ENCODE data around the gene ROR2.
"Not testable (repeated sequence)": the region's sequence is repeated elsewhere in the genome, so short reads cannot be mapped to it uniquely, and the experiment has no call there.

Gene ROR2

DNA sequence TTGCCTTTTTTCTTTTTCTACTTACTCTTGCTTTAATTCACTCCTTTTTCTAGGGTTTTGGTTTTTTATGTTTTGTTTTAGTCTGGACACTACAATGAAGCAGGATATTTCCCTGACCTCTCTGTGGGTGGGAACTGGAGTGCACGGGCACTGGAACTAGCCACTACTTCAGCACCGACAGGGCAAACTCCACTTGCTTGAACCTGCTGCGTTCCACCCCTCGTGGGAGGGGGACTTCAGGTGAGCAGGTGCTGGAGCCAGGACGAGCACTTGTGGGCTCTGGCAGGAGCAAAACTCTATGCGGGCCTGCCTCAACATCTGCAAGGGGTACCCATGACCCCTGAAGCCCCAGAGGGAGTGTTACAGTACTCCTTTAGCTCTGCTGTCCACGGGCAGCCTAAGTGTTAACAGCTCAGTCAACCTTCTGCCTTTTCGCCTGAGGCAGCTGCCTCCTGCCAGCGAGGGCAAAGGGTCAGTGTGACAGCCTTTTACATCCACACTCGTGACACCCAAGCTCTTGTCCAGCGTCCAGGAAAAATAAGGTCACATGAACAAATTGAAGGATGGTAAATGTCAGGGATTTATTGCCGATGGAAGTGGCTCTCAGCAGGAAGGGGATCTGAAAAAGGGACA, 382.3 kb downstream of the ROR2 start:
- FAIRE-seq, result no peak
- DNase-seq (ENCODE audit: extremely low spot score, insufficient read length, low read depth), result no peak

DNA sequence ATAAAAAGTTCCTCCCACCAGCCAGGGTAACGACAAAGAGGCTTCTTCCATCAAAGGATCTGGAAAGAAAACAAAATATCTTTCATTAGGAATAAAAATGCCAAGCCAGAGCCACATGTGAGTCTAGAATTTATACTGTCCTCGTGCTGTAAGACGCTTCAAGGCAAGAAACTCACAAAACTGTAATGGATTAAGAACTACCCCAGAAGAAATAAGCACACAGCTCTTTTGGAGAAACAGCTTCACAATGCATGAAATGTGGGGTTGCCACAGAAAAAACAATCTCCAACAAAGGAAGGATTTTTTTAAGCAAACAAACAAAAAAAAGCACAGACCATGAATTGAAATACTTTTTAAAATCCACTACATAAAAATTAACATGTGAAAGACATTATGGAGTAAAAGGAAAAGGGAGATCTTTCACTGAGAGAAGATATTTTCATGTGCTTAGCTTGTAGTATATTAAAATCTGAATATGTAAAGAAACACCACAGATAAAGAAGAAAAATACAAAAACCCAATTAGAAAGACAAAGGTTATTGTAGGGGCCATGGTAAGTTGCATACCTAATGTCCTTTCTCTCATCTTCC, 385.9 kb downstream of the ROR2 start:
- no peak for FAIRE-seq
- DNase-seq (ENCODE audit: extremely low spot score, insufficient read length, low read depth), result no peak

DNA sequence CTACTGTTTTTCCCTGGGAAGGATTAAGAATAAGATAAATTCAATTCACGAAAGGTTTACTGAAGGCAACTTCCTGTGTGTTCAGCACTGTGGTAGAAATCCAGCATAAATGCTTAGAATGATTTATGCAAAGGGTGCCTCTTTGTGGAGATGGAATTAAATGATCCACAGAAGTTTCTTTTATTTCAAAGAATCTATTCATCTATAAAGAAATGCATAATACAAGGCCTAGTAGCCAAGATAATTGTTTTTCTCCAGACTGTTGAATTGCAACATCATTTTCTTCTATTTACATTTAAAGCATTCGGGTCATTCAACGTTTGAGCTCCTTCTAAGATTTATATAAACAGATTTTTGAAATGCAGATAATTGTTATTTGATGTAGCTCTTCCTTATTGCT, 387.6 kb downstream of the ROR2 start:
- FAIRE-seq, result no peak
- DNase-seq (ENCODE audit: extremely low spot score, insufficient read length, low read depth), result no peak

DNA sequence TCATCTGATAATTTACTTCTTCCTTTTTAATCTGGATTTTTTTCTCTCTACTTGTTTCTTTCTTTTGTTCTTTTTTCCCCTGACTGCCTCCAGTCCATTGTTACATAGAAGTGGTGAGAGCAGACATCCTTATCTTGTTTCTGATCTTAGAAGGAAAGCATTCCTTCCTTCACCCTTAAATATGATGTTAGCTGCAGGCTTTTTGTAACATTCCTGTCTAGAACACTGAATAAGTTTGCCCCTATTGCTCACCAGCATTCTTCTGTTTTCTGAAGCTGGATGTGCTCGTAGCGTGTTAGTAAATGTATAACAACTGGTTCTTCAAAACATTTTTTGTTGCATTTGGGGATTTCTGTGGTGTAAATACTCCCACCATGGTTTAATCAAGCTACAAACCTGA, 389.7 kb downstream of the ROR2 start:
- FAIRE-seq (no peak), DNase-seq (ENCODE audit: extremely low spot score, insufficient read length, low read depth) (no peak)

DNA sequence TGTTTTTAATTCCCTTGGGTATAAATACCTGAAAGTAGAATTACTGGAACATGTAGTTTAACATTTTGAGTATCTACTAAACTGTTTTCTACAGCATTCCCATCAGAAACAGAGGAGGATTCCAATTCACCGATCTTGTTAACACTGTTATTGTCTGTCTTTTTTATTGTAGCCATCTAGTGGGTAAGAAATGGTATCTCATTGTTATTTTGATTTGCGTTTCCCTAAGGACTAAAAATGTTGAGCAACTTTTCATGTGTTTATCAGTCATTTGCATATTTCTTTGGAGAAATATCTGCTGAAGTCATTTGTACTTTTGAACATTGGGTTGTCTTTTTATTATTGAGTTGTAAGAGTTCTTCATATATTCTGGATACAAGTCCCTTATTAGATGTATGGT, 391.1 kb downstream of the ROR2 start:
- FAIRE-seq (no peak), DNase-seq (ENCODE audit: extremely low spot score, insufficient read length, low read depth) (no peak)

DNA sequence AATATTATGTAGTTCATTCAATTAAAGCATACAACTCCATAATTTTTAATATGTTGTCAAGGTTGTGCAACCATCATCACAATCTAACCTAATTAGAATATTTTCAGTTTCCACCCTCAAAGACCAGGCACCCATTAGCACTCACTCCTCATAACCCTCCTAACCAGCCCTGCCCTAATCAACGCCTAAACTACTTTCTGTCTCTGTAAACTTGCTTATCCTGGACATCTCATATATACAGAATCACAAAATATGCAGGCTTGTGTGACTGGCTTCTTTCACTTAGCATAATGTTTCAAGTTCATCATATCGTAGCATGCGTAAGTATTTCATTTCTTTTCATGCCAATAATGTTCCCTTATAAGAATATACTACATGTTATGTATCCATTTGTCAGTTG, 391.6 kb downstream of the ROR2 start:
- FAIRE-seq (no peak), DNase-seq (ENCODE audit: extremely low spot score, insufficient read length, low read depth) (no peak)

DNA sequence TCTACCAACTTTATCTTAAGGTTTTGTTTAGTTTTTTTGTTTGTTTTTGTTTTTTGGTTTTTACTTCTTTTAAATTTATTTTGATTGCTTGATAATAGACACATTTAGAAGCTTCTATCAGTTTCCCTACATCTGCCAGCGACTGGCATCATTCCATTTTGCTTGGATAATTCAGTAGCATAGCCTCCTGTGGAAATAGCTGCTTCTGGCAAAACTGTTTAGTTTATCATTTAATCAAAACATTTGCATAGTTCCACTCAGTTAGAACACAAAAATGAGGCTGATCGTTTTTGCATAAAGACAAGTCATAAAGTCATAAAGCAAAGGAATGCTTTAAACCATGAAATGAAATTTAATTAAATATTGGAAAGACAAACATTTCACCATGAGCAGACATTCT, 392.7 kb downstream of the ROR2 start:
- FAIRE-seq, result no peak
- no peak for DNase-seq (ENCODE audit: extremely low spot score, insufficient read length, low read depth)

DNA sequence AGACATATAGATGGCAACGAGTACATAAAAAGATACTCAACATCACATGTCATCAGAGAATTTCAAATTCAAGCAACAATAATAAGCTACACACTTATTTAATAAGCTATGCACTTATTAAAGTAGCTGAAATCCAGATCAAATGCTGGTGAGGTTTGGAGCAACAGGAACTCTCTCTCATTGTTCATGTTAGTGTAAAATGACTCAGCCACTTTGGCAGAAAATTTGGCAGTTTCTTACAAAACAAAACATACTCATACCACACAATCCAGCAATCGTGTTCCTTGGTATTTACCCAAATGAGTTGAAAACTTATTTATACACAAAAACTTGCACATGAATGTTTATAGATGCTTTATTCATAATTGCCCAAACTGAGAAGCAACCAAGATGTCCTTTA, 394.9 kb downstream of the ROR2 start:
- DNase-seq (ENCODE audit: extremely low spot score, insufficient read length, low read depth), result no peak
- no peak for FAIRE-seq

DNA sequence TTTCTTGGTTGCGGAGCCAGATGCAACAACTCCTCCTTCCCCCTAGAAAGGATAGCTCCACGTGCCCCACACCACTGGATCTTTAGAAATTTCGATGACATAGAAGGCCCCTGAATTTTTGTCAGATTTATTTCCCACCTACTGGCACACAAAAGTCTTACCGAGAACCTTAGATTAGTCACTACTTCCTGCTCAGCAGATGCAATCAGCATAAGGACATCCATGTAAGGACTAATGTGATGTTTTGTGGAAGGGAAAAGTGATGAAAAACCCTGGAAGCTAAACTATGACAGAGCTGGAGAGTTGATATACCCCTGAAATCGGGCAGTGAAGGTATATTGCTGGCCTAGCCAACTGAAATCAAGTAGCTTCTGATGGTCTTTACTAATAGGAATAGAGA, 400.9 kb downstream of the ROR2 start:
- FAIRE-seq, result no peak
- no peak for DNase-seq (ENCODE audit: extremely low spot score, insufficient read length, low read depth)

DNA sequence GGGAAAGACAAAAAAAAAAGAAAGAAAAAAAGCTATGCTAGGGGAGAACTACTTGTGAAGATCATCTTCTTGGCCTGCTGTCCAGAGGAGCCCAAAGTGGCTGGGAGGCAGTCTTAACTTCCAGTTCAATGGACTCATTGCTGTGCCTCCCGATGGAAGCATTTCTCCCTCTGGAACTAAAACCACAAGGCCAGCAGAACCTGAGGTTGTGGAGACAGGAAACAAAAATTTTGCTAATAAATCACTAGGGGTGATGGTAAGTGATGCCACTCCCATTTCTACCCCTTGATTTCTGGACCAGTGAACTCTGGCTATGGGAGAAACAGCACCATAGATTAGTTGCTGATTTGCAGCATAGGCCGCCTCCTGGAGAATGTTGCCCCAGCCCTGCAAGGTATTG, 402.9 kb downstream of the ROR2 start:
- FAIRE-seq (no peak), DNase-seq (ENCODE audit: extremely low spot score, insufficient read length, low read depth) (no peak)

DNA sequence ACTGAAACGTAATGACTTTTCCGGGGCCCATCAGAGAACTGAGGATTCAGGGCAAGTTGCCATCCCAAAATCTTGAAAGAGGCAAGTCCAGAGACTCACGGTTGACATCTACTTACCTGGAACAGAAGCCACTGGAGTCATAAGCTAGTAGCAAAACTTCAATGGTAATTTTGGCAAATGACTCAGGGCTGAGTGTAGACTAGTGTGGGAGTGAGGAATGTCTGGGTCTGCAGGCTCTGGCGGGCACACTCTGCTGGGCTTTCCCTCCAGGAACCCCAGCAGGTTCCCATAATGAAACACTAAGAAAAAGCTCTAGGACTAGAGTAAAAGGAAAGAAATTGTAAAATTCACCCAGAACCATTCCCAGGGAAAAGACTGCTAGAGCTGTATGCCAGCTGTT, 403.5 kb downstream of the ROR2 start:
- DNase-seq (ENCODE audit: extremely low spot score, insufficient read length, low read depth) (no peak), FAIRE-seq (no peak)

DNA sequence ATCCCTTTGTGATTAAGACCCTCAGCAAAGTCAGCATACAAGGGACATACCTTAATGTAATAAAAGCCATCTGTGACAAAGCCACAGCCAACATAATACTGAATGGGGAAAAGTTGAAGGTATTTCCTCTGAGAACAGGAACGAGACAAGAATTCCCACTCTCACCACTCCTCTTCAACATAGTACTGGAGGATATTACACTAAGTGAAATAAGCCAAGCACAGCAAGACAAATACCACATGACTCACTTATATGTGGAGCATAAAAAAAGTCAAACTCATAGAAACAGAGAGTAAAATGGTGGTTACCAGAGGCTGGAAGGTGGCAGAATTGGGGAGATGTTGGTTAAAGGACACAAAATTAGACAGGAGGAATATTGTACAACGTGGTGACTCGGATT, 408.3 kb downstream of the ROR2 start:
- DNase-seq (ENCODE audit: extremely low spot score, insufficient read length, low read depth) (no peak), FAIRE-seq (no peak)

DNA sequence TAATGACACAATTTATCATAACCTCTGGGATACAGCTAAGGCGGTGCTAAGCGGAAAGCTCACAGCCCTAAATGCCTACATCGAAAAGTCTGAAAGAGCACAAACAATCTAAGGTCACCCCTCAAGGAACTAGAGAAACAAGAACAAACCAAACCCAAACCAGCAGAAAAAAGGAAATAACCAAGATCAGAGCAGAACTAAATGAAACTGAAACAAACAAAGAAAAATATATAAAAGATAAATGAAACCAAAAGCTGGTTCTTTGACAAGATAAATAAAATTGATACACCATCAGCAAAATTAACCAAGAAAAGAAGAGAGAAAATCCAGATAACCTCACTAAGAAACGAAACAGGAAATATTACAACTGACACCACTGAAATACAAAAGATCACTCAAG, 409.5 kb downstream of the ROR2 start:
- FAIRE-seq; DNase-seq (ENCODE audit: extremely low spot score, insufficient read length, low read depth): not testable (repeated sequence)

DNA sequence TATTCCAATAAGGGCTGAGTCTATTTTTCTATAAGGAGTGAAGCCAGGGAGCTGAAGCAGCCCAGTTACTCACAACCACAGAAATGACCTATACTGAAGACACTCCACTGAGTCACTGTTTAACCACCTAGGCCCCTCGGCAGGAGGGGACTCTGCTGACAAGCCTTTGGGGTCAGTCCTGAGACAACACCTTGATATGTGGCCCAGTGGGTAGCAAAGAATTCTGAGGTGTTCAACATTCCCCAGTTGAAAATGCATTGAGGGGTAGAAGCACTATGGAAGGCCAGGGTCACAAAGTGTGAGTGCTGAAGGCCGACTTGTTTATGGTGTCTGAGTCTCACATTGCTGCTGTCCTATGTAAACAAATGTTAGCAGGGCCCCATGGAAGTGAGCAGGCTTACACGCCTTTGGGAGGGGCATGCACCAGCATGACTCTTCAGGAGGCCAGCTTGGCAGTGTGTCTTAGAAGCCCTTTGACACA, 413.8 kb downstream of the ROR2 start:
- no peak for FAIRE-seq
- DNase-seq (ENCODE audit: extremely low spot score, insufficient read length, low read depth), result no peak

DNA sequence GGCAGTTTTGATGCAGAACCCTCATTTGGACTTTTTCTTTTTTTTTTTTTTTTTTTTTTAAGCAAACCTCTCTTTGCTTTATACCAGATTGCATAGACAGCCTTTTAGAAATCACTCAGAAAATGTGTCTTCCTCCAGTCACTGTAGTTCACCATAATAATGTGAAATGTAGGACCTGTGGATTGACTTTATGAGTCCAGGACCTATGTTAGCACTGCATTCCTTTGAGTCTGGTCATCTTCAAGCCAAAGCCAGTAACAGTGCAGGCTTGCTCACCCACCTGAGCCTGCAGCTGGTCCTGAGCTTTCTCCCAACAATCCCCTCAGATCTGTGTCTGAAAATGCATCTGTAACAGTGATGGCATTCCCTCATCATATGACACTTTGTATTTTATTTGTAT, 415.7 kb downstream of the ROR2 start:
- FAIRE-seq (no peak), DNase-seq (ENCODE audit: extremely low spot score, insufficient read length, low read depth) (no peak)

DNA sequence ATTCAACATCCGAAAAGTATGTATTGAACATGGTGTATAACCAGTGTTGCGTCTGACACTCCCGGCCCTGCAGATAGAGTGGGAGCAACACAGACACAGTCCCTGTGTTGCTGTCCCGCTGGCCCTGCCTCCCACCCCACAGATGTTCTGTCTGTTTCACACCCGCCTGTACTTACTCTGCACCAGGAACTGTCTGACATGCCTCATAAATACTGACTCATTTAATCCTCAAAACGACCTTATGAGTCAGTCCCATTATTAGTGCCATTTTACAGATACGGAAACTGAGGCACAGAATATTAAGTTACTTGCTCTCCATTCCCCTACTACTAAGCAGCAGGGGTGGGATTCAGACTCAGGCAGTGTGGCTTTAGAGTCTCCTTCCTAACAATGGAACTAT, 416.6 kb downstream of the ROR2 start:
- FAIRE-seq (no peak), DNase-seq (ENCODE audit: extremely low spot score, insufficient read length, low read depth) (no peak)

DNA sequence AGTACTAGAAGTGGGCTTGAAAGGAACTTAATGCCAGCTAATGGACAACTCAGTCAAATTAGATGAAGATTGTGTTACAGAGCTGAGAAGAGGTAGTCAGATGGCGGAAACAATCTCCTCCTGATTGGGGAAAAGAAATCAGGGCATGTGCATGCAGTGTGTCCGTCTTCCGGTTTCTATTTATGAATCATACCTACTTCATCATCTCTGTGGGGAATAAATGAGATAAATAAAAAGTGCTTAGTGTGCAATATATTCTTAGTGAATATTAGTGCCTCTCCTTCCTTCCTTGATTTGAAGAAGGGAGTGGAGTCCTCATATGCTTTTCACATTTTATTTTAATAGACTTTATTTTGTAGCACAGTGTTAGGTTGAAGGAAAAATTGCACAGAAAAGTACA, 417.7 kb downstream of the ROR2 start:
- DNase-seq (ENCODE audit: extremely low spot score, insufficient read length, low read depth) (no peak), FAIRE-seq (no peak)

DNA sequence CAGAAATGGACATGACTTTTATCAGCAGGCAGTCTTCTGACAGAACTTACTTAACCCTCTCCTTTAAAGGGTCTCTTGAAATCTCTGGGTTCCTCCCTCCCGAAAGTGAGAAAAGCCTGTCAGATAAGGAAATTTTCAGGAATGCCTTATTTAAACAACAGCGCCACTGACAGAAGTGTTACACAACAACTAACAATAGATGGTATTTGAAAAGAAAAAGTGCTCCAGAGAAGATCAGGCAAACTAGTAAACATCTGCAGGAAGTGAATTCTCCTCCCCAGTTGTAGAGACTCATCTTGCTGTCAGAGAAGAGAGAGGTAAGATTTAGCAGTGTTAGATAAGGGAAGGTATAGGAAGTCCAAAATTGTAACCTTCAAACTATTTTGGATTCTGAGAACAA, 419.2 kb downstream of the ROR2 start:
- FAIRE-seq (no peak), DNase-seq (ENCODE audit: extremely low spot score, insufficient read length, low read depth) (no peak)

DNA sequence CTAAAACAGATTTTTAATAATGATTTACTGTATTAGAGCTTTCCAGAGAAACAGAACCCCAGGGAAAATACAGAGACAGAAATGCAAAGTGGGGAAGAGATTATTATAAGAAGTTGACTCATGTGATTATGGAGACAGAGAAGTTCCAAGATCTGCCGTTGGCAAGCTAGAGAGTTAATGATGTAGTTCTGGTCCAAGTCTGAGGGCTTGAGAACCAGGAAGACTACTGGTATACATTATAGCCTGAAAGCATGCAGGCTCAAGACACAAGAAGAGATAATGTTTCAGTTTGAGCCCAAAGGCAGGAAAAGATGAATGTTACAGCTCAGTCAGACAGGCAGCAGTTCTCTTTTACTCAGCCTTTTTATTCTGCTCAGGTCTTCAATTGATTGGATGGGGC, 427.5 kb downstream of the ROR2 start:
- FAIRE-seq (no peak), DNase-seq (ENCODE audit: extremely low spot score, insufficient read length, low read depth) (no peak)

DNA sequence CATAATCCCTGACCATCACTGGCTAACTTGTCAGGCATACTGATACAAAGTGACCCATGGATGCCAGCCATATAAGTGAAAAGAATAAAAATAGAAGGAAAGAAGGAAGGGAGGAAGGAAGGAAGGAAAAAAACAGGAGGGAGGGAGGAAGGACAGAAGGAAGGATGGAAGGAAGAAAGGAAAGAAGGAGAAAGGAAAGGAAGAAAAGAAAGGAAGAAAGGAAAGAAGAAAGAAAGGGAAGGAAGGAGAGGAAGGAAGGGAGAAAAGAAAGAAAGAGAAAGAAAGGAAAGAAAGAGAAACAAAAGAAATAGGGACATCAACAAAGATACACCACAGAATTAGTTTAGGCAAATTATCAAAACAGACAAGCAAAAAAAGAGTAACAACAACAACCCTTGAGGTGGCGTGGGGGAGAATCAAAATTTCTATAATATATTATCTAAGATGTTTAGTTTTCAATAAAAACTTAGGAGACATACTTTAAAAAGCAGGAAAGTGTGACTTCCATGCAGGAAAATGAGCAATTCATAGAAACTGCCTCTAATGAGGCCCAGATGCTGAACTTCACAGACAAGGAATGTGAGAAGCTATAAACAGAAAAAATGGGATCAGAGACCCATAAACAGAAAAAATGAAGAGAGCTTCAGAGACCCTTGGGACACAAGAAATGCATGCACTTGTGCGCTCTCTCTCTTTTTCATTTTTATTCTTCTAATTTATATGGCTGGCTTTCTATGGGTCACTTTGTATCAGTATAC, 430.3 kb downstream of the ROR2 start:
- DNase-seq (ENCODE audit: extremely low spot score, insufficient read length, low read depth) (no peak), FAIRE-seq (no peak)

DNA sequence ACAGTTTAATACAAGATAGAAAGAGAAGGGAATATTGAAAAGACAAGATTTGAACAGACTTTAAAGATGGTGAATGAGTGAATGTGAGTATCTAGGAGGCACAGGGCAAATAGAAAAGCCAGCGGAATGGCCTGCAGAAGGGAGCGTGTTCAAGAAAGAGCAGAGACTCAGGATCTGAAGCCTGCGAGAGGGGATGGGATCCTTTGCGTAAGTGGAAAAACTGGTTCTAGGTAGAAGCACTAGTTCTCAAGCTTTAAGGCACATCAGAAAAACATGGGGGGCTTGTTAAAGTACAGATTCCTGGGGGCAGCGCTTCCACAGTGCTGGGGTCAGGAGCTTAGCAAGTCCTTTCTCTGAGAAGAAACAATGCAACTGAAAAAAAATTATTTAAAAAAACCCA, 431.6 kb downstream of the ROR2 start:
- no peak for DNase-seq (ENCODE audit: extremely low spot score, insufficient read length, low read depth)

DNA sequence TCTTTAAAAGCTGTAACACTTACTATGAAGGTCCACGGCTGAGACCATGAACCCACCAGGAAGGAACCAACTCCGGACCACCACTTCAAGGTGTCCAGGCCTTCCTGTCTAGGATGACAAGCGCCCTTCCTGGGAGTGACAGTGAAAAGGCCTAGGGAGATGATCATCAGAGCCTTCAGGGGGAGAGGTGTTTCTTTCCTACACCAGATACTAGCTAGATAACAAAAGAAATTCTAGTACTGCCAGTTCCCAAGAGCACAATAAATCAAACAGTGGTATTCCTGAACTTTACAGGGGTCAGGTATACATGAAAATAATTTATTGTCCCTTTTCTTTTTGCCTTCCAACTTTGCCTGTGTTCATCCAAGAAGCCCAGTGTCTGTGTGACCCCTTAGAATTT, 432.2 kb downstream of the ROR2 start:
- no peak for FAIRE-seq
- no peak for DNase-seq (ENCODE audit: extremely low spot score, insufficient read length, low read depth)

More for the DNA sequence above, 431.6 kb downstream of the ROR2 start:
- FAIRE-seq, result no peak
